M059J (cell line): Measurements from ENCODE around the gene ATP2A2. TPM values are rescaled to one million over a fixed set of nuclear protein-coding genes. Genes with fewer than 3 reads are reported as not detected.
"Not testable (repeated sequence)": the region's sequence is repeated elsewhere in the genome, so short reads cannot be mapped to it uniquely, and the experiment has no call there.

Experiments used
- DNase-seq: peaks from one replicate; pipeline ENCODE4 v3.0.0-alpha.2; 2012; ENCODE audit warnings: low read depth
- total RNA-seq: library from RNA; depleted of rRNA; stranded (reverse); fragments of >200 nt; shearing (Covaris generic); gene quantifications from 2 replicates; pipeline ENCODE4 v1.2.3, GENCODE V29; 2014

The ATP2A2 gene
- total RNA-seq, 1 experiment from 2014 or later = 140 TPM

GRCh38 chr12:110342157-110342556 is 61.1 kb downstream of the ATP2A2 start:
- DNase-seq = no peak

DNA sequence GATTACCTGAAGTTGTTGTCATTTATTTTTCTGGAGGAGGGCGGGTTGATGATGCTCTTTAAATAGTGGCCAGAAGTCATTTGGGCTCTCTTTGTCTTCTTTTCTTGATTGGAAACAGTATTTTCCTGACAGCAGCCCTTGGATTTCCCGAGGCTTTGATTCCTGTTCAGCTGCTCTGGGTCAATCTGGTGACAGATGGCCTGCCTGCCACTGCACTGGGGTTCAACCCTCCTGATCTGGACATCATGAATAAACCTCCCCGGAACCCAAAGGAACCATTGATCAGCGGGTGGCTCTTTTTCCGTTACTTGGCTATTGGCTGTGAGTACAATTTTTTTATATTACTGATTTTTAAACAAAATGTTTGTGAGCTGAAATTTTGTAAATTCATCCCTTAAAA is 62.1 kb downstream of the ATP2A2 start:
- no peak for DNase-seq

DNA sequence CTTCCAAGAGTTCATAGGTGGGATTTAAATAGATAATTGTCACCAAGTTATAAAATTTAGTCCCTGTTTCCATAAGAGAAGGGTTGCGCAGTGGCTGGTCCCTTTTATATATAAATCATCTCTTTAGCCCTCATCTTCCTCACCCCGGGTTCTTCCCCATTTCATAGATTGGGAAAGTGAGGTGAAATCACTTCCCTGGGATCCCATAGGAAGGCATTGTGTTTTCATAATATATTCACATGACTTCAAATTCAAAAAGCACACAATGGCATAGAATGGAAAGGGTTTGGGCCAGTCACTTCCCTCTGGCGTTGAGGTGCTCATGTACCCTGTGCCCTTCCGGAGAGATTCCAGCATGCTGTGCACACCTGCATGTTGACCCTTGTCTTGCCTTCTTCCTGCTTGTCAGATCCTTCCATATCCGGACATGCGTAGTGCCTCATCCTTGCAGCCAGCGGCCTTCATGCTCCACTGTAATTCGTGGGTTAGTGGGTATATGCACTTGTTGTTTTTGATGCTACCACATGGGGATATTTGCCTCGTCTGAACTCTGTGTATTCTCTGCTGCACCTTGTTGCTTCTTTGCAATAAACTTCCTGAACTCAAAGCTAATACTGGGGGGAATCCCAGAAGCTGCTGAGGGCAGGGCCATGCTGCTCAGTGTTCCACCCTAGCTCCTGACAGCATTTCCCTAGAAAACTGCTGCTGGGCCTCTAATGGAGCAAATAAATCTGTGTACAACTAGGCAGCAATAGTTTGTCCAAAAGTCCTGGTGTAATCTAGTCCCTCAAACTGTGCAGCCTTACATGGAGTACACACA is 62.9 kb downstream of the ATP2A2 start:
- no peak for DNase-seq

DNA sequence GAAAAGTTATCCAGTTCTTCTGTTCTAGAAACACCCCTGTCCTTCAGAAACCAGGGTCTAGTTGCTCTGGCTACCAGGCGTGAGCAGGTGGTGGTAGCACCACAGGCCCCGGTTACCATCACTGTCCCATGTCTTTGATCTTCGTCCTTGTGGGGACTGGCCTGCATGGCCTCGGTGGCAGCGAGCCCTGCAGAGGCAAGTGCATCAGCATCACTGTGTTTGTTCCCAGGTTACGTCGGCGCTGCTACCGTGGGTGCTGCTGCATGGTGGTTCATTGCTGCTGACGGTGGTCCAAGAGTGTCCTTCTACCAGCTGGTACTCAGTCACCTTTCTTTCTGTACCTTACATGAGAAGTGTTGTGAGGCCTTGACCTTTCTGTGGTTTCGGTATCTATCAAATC is 63.6 kb downstream of the ATP2A2 start:
- no peak for DNase-seq

DNA sequence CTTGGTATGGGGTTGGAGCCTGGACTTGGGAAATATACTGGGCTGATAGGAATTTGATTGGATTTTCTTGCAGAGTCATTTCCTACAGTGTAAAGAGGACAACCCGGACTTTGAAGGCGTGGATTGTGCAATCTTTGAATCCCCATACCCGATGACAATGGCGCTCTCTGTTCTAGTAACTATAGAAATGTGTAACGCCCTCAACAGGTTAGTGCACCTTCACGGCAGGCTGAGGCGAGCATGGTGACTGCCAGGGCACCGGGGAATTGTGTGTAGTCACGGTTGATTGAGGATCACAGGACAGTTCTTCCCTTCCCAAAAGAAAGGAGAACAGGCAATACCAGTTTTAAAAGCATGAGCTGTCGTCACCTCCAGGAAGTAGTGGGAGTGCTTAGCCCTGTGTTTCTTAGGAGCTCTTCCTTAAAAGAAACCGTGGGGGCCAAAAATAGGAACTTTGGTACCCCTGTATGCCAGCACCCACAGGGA is 64.2 kb downstream of the ATP2A2 start:
- DNase-seq = no peak

DNA sequence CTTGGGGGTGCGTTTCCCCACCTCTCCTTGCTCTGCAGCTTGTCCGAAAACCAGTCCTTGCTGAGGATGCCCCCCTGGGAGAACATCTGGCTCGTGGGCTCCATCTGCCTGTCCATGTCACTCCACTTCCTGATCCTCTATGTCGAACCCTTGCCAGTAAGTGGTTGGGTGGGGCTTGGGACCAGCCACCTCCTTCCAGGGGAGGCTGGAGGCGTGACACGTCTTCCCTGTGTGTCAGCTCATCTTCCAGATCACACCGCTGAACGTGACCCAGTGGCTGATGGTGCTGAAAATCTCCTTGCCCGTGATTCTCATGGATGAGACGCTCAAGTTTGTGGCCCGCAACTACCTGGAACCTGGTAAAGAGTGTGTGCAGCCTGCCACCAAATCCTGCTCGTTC is 64.9 kb downstream of the ATP2A2 start:
- DNase-seq = no peak

DNA sequence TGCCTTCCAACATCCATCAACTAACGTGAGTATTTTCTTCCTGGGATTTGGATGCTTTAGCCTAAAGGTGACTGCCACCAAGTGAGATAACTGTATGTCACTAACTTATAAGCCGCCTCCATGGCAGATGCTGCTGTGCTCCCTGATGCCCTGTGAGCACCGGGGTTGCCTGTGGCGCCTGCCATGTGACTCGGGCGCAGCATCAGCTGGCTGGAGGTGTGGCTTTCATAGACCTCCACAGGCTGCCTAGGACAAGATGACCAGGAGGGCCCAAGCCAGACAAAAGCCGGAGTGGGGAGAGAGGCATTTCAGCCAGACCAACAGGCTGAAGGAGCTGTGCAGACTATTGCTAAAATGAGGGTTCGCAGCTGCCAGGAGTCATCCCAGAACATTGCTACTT is 66.7 kb downstream of the ATP2A2 start:
- DNase-seq = no peak

- no peak for DNase-seq
Measured at GRCh38 chr12:110348431-110349059, 67.5 kb downstream of the ATP2A2 start.

DNA sequence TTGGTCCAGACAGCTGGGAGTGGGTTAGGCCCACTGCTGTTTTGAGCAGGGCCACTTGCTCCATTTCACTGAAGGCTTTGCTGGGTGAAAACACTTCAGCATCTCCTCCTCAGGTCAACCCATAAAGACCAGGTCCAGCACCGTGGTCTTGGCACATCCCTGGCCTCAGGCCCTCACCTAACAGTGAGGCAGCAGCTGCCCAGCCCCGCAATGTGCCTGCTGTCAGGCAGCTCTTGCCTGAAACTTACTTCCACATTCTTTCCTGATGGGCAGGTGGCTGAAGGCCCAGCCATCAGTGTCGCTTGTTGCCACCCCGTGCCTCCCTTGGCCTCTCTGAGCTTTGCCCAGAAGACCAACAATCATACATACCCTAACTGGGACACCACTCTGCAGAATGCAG is 68.0 kb downstream of the ATP2A2 start:
- no peak for DNase-seq

DNA sequence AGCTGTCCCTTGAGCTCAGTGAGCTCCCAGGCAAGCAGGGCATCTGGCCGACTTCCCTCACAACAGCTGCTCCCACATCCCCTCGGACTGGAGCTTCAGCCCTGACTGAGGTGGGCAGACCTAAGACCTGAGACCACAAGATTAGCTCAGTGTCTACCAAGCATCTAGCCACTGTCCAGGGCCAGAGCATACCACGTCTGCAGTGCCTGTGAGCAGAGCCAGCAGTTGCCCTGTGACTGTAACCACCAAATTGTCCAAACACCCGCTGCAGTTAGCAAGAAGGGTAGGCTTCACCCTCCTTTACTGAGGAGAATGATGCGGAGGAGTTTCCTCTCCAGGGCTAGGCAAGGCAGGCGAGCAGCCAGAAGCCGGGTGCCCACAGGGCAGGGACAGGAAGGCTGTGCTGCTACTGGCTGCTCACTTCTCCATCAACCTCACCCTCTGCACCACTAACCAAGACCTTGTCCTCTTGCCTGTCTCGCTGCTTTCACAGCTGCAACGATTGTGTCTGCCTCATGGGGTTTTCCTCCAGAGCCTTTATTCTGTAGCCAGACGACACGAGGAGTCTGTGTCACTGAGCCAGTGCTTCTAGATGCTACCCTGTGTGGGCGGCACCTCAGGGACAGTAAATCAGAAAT is 68.6 kb downstream of the ATP2A2 start:
- DNase-seq = no peak

GRCh38 chr12:110351119-110351518 is 70.1 kb downstream of the ATP2A2 start:
- no peak for DNase-seq

- no peak for DNase-seq
Measured at GRCh38 chr12:110352401-110352800, 71.4 kb downstream of the ATP2A2 start.

- DNase-seq = peak; percentile 7
Measured at GRCh38 chr12:110353211-110353965, 72.3 kb downstream of the ATP2A2 start.

DNA sequence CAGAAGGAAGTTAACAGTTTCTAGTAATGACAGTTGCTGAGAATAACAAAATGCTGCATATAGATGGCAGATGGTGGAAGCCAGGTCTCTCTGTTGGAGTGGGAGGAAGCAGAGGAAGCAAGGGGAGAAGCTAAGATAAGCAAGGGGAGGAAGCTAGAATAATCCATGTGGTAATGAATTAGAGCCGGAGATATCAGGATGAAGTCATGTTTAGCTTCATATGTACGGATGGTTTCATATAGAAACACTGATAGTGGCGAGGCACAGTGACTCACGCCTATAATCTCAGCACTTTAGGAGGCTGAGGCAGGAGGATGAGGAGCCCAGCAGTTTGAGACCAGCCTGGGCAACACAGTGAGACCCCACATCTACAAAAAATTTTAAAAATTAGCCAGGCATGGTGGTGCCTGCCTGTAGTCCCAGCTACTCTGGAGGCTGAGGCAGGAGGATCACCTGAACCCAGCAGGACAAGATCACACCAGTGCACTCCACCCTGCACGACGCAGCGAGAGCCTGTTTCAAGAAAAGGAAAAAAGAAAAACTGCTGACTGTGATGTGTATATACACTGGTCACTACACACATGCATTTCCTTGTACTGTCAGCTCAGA is 73.2 kb downstream of the ATP2A2 start:
- no peak for DNase-seq

- peak; percentile 33 for DNase-seq
Measured at GRCh38 chr12:110355073-110355472, 74.0 kb downstream of the ATP2A2 start.

GRCh38 chr12:110358384-110359097 is 77.5 kb downstream of the ATP2A2 start:
- DNase-seq = not testable (repeated sequence)

DNA sequence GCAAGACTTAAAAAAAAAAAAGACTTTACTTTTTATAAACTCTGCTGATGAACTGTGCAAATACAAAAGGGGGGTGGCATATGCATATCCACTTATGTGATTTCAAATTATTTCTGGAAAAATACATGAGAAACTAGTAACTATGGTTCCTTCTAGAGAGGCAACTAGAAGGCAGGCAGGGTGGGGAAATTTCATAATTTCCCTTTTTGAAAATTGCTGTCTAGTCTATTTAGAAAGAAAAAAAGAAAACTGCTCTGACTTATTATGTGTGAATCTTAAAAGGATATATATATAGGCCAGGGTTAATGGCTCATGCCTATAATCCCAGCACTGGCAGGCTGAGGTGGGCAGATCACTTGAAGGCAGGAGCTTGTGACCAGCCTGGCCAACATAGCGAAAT is 80.2 kb downstream of the ATP2A2 start:
- no peak for DNase-seq

DNA sequence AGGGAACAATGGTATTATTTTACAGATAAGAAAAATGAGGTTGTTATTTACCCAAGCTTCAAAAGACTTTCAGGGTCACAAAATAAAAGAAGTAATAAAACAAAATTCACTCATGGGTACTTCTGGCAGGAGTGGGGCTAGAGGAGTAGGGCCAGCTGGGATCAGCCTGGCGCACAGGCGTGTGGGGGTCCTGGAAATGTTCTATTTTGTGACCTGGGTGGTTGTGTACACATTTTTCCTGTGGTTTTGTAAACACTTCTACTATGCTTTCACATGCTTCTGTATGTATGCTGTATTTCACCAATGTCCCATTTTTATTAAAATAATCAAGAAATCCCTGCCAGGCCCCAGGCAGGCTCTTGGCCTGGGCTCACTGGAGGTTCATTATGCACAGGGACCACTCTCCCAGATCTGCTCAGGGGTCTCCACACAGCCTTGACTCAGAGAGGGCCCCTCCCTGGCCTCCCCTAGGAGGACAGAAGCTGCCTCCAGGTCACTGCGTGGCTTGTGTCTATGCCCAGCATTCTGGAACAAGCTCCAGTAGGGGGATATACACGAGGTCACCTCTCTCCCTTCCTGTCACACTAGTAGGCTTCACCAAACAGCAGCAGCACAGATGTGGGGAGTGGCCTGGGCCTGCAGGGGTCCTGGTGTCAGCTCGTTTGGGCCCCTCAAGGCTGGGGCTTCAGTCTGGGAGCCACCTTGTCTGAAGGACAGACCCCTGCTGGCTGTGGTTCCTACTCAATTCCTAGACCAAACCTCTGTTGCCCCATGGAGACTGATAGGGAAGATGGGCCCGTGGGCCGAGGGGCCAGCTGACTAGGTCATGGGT is 84.7 kb downstream of the ATP2A2 start:
- DNase-seq = no peak

- no peak for DNase-seq
Measured at GRCh38 chr12:110366321-110367142, 85.5 kb downstream of the ATP2A2 start.
